GM21367 (cell line): Measurements from ENCODE around the gene PRPF19.

Experiments used
- ATAC-seq: cut with Tn5 transposase; IDR thresholded peaks from one replicate; pipeline ENCODE4 v1.9.1; 2021; ENCODE audit not compliant: unreplicated experiment

PRPF19 gene

DNA sequence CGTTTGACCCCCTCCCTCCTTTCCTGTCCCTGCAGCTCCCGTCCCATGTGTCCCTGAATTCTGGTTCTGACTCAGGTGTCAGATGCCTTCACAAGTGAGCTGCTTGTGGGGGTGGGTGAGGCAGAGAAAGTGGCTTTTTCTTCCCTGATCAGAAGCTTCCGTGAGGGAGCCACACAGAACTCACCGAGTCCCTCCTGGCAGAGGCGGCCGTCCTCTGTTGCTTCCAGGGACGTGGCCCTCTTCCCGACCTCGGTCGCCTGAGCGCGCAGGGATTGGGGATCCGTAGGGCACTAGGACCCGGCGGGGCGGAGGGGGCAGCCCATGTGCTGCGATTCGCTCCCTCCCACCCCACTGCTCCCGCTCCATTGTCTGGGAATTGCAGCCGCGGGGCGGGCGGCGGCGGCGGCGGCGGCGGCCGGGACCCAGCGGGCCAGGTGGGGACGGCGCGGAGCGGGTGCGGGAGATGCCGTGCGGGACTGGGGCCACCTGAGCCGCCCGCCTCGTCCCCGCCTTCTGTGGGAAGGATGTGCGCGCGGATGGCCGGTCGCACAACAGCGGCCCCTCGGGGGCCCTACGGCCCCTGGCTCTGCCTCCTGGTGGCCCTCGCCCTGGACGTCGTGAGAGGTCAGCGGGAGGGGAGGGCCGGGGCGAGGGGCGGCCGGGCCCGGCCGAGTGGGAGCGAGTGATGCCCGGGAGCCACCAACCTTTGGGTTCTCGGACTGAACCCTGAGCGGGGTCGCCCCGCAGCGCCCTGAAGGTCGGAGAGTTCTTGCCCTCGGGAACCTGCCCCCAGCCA lies 17.9 kb upstream of the PRPF19 start, which contains the start of gene TMEM132A:
TMEM132A (plus strand) TSS at position 351 of the 796 bp plus-strand sequence; CDS start at position 525, 174 bp downstream.
- ATAC-seq: no peak

DNA sequence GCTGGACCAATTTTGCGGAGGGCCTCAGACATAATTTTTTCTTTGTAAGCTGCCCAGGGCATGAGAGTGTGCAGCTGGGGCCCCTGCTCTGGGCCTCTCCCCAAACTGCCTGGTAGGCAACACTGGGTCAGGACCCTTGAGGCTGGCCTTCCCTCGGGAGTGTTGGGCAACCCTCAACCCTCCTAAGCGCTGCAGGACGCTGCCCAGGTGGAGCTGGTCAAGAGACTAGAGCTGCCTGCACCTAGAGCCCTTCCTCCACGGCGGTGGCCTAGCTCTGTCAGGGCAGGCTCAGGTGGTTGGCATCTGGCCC lies 17.4 kb upstream of the PRPF19 start:
- ATAC-seq: no peak

DNA sequence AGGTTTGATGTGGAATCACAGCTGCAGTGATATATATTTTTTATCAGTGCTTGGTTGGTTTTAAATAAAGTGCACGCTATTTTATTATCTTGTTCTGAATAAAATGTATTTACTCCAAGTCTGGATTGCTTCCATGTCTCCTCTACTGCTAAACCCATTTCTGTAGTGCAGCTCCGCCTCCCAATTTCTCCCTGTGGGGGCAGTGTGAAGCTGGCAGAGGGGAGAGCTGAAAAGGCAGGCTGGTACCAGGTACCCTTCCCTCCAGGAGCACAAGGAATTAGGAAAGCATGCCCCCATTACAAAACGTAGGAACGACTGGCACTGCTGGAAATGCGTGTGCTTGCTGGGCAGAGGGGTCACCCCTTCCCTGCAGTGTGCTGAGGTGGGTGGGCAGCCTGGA lies 16.9 kb upstream of the PRPF19 start:
- no peak for ATAC-seq

DNA sequence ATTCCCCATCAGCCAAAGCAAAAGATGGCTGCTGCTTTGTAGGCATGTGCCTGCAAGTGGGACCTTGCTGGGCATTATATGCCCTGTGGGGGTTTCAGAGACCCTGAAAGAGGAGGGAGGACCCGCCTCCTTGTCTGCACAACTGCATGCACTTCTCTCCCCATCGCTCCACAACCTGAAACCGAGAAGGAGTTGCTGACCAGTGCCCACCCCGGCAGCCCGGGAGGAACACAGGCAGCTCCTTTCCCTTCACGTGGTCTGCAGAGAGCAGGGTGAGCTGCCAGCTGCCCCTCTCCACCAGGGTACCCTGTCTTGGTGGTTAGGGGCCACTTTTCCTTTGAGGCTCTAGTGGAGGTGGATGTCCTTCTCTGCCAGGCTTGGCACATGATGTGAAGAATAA lies 16.5 kb upstream of the PRPF19 start:
- ATAC-seq: no peak

DNA sequence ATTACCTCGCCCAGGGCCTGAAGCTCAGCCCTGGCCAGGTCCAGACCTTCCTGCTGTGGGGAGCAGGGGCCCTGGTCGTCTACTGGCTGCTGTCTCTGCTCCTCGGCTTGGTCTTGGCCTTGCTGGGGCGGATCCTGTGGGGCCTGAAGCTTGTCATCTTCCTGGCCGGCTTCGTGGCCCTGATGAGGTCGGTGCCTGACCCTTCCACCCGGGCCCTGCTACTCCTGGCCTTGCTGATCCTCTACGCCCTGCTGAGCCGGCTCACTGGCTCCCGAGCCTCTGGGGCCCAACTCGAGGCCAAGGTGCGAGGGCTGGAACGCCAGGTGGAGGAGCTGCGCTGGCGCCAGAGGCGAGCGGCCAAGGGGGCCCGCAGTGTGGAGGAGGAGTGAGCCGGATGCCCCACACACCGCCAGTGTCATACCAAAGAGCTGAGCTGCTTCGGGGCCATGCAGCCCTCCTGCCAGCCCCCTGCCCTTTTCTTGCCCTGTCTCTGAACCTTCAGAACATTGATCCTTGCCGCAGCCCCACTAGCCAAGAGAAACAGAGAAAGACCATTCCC lies 15.5 kb upstream of the PRPF19 start:
- no peak for ATAC-seq

DNA sequence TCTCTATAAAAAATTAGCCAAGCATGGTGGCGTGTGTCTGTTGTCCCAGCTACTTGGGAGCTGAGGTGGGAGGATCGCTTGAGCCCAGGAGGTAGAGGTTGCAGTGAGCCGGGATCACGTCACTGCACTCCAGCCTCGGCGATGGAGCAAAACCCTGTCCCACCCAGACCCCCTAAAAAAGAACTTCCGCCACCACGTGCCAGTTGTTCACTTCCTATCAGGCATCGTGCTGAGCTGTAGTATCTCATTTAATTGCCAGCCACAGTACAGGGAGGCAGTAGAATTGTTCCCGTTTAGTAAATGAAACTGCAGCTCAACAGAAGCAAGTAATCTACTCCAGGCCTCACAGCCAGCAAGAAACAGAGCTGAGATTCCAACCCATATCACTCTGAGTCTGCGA lies 14.9 kb upstream of the PRPF19 start:
- ATAC-seq: no peak

DNA sequence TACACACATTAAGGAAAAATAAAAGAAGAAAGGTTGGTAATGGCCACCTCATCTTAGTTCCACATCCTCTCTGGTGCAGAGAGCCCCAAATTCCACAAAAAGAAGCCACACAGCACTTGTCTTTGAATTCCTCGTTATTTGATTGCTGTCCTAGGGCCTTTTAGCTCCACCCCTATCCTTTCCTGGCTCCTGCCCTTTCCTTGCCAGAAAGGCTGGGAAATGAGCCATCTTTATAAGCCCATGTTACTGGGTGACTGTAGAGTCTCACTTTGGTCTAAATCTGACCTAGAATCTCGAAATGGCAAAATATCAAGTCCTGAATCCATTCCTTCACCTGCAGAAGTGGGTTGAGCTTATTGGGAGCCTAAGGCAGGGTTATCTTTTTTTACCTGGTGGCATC lies 13.6 kb upstream of the PRPF19 start:
- no peak for ATAC-seq

DNA sequence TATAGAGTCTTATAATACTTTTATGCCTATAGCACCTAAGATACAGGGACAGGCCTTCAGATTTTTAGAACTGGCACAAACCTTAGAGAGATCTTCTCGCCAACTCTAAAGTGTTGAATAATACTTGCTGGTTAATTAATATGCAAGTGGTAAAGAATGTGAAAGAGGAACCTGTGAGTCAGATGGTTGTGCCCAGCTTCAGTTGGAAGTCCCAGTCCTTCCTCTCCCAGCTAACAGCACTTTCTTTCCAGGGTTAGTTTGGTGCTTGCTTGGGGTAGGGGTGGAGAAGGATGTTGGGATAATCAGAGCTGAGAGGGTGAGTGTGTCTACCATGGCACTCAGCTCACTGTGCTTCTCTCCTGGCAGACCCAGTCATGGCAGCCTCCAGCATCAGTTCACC lies 12.9 kb upstream of the PRPF19 start:
- no peak for ATAC-seq

DNA sequence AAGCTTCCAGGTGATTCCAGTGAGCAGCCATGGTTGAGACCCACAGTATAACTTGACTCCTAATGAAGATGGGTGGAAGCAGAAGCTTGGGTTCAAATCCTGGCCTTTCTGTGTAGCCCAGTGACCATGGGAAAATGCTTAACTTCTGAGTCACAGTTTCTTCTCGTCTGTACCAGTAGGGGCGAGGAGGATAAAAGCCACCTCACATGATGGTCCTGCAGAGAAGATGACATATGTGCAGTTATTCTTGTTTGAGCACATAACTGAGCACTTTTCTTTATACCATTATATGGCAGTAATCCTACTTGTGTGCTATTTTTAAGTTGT lies 12.5 kb upstream of the PRPF19 start:
- ATAC-seq: no peak

DNA sequence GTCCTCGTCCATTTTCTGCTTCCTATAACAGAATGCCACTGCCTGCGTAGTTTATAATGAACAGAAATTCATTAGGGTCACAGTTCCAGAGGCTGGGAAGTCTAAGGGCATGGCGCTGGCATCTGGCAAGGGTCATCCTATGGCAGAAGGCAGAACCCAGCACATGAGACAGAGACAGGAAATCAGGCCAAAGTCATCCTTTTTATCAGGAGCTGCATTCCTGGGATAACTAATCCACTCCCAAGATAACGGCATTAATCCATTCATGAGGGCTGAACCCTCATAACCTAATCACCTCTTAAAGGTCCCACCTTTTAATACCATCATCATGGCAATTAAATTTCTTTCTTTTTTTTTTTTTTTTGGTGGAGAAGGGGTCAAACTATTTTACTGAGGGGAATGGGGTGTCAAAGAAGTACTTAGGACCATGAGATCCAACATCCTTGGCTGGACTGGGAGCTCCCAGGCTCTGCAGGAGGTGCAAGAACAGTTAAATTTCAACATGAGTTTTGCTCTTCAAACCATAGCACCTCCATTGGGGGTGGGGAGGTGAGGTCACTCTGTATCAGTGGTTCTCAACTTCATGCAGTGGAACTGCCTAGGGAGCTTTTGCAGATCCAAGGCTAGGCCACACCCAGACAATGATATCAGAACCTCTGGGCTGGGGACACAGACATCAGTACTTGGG lies 12.0 kb upstream of the PRPF19 start:
- no peak for ATAC-seq

DNA sequence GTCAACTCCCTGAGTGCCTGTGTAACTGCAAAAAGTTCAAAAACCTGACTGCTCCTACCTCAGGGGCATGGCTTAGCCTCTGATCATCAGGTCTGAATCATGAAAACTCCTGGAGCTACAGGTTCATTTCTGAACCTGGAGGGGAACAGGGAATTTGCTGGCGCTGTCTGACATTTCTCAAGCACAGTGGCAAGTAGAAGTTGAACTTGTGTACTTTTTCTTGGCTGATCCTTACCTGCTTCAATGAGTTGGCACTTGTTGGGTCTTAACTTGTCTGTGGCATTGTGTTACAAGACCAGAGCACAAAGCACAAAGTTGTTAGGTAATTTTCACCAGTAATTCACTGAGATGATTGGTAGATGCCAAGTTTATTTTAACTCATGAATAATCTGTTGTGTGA lies 10.9 kb upstream of the PRPF19 start:
- ATAC-seq: no peak

DNA sequence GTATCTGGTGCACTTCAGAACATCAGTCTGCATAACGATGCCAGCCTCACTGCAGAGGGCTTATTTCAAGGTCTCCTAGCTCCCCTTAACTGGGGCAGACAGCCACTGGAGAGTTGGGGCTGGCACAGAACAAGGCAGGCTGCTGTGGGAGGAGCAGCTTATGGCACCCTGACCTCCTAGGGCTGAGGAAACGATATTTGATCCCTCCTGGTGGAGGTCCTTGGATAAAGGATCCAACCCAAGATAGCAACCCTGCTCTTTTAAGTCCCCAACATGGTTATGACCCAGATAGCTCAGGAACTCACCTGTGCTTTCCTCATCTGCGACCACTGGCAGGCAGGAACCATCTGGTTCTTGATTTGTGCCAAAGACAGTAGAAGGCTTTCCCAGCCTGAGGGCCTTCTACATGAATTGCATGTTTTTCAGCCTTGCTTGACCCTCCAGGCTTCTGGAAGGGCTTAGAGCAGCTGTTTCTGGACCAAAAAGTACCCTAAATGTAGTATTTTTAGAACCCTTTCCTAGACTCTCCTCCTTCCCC lies 10.4 kb upstream of the PRPF19 start:
- no peak for ATAC-seq

DNA sequence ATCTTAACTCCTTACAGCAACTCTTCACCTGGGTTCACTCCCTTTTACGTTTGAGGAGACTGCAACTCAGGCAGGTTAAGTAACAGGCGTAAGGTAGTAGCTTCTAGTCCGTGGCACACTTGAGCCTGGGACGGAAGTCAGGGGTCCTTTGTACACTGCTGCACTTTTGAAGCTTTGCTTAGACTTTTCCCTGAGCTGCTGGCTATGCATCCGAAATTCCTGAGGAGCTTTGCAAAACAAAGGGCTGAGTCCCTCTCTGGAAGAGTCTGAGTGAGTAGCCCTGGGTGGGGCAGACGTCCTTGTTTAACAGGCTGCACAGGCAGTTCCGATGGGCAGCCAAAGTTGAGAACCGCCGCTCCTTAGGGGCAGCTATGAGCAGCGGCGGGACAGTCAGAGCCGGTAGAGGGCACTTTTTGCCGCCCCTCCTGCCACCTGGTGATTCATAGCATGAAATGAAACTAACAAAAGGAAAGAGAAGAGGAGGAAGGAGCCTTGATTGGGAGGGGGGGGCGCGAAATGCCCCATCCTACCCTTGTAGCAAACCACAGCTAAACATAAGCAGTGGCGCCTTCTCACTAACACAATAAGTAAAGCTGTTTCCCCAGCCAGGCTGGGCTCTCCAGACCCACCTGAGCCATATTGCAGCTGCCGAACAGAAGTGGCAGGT lies 9.0 kb upstream of the PRPF19 start:
- ATAC-seq: no peak

DNA sequence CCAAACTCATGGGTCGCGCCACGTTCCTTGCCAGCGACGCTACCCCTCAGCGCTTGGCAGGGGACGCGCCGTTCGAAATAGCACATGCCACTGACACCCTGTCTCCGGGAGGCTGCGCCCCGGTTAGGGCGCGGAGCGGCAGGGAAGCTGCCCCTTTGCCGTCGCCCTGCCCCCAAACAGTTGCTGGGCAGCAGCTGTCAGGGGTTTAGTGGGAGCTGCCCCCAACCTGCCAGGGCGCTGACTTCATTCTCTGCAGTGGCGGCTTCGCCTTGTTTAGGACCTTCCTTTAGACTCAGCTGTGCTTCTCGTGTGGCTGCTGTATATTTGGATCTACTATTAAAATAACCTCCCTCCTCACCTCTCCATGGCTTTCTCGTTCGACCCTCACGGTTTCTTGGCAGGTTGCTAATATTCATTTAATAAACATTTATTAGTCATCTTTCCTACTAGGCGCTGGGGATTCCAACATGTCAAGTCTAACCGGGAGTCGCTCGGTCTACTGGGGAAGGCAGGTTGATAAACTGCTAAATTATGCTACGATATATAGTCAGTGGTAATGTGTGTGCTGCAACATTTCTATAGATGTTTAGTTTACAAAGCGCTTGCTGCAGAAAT lies 8.4 kb upstream of the PRPF19 start:
- no peak for ATAC-seq

DNA sequence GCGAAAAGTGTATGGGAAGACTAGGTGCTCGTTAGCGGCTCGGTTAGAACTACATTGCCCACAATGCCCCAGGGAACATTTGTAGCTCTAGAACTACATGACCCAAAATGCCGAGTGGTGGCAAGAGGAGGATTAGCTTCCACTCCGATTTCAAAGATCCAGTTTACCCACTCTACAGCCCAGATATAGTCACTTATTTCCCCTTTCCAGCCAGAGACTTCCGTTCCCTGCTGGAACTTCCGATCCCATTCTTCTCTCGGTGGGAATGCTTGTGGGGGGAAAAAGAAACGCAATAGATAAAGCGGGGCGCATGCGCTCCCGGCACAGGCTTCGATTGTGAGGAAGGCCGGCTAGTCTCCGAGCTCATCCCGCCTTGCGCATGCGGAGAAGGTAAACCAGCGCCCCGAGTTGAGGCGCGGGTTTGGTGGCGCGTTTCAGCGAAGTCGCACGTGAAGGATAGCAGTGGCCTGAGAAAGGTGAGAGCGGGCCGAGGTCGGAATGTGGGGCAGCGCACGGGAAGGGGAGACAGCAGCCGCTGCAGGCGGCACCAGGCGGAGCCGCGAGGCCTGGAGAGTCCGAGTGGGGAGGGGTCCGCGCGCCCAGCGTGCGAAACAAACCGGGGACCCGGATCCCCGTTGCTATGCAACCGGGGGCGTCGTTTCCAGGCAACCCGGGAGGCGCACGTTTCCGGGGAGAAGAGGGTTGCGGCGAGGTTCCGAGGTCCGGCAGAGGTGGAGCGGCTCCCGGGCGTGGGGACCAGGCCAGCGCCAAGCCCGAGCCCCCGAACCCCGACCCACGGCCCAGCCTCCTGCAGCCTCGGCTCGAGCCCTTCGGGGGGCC lies 7.6 kb upstream of the PRPF19 start, which contains the start of gene TMEM109:
TMEM109 (plus strand) TSS at position 366 of the 840 bp plus-strand sequence. CDS start 5,536 bp downstream, outside the sequence.
- peak; percentile 36 for ATAC-seq

DNA sequence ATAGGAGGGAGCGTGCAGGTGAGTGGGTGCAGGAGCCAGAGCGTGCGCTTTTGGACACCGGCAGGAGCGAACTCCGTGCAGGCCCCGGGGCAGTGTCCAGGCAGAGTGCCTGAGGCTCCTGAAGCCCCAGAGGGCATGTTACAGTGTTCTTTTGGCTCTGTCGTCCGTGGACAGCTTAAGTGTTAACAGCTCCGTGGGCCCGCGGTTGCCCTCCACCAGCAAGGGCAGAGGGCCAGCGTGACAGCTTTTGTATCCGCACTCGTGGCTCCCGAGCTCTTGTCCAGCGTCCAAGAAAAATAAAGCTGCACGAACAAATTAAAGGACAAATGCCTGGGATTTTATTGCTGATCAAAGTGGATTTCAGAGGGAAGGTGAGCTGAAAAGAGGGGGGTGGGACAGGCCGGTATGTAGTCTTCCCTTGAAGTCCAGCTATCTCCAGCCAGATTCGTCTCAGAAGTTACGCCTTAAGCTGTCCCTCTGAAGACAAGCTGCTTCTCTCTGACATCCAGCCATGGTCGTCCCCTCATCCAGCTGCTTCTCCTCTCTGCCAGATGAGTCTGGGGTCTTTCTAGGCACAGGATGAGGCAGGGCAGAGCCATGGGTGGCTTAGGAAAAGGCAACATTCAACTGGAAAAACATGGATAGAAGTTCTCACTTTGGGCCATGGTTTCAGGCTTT lies 6.6 kb upstream of the PRPF19 start:
- no peak for ATAC-seq

DNA sequence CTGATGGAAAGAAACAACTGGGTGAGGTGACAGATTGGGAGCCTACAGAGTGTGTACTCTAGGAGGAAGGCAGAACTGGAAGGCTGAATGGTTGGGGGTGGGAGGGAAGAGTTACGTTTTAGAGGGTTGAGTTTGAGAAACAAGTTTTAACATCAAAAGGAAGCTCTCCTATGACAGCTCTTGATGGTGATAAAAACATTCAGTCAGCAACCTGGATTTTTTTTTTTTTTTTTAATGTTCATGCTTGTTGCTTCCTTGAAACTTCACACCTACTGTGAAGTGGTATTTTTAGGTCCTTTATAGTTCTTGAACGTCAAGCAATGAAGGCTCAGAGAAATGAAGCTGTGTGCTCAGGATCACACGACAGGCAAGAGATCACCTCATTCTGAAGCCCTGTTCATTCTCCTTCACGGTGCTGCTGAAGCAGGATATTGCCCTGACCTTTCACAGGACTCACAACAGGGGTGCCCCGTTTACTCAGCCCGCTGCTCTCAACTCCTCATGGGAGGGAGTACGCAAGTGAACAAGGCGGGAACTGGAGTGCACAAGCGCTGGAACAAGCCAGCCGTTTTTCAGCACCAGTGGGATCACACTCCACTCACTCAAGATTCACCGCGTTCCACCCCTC lies 6.0 kb upstream of the PRPF19 start:
- no peak for ATAC-seq

DNA sequence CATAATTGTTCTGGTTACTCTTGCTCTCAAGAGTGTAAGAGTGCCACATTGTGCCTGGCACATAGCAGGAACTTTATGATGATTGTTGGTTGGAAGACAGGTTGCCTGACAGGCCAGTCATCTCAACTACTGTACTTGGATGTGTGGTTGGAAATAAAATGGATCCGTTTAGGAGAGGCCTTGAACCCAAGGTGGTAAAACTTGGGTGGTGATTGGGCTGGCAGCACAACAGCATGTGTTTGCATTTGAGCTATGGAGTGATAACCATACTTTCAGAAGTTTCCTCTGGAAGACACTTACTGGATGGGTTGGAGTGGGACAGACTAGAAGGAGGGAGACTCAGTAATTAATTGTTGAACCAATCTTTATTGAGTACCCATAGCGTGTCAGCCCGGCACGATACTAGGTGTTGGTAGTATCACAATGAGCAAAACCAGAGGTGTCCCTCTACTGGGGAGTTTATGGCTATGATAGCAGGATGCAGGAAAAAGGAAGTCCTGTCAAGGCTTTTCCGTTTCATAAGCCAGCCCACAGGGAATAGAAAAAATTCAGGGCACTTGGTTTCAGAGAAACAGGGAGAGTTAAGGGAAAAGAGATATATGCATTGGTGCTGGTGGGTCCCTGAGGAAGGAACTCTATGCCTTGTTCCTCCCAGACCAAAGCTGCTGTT lies 4.5 kb upstream of the PRPF19 start:
- no peak for ATAC-seq

DNA sequence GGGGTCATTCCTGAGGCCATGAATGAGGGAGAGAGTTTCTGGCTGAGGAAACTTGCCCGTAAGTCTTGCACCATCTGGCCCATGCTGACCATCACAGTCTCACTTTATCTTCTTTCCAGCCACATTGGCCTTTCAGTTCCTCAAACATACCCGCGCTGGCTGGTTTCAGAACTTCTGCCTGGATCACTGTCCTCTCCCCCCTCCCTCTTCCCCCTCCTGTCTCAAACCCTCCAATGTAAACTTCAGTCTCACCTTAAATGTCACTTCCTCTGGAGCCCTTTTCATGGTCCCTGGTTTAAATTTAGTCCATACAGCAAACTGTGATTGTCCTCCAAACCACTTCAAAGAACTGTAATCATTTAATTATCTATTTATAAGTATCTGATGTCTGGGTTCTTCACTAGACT lies 3.9 kb upstream of the PRPF19 start:
- peak; percentile 29 for ATAC-seq
